GM12878 (cell line): ENCODE results near the gene IL10RA. TPM values are rescaled to one million over a fixed set of nuclear protein-coding genes. Genes with fewer than 3 reads are reported as not detected.

Experiments used
- ASH2L ChIP-seq: fragments of 300-600, 200-600 bp; sonication (generic); IDR thresholded peaks from 2 replicates; pipeline ENCODE4 v1.6.1; 2017; ENCODE audit warnings: low read depth, mild to moderate bottlenecking, borderline replicate concordance
- BACH1 ChIP-seq: fragments of 450-650 bp; IDR thresholded peaks from 2 replicates; pipeline ENCODE4 v1.6.1; 2017; ENCODE audit warnings: mild to moderate bottlenecking, borderline replicate concordance
- BCL11A ChIP-seq: IDR thresholded peaks from 2 replicates; pipeline ENCODE4 v1.6.1; 2011; ENCODE audit warnings: low read depth, low read length
- BMI1 ChIP-seq: fragments of 450-650 bp; IDR thresholded peaks from 2 replicates; pipeline ENCODE4 v1.6.1; 2016; ENCODE audit warnings: mild to moderate bottlenecking, moderate library complexity, borderline replicate concordance
- CREB1 ChIP-seq: IDR thresholded peaks from 2 replicates; pipeline ENCODE4 v1.6.1; 2012; ENCODE audit warnings: low read depth, mild to moderate bottlenecking, inconsistent platforms
- E4F1 ChIP-seq: fragments of 450-650 bp; IDR thresholded peaks from 2 replicates; pipeline ENCODE4 v1.6.1; 2018; ENCODE audit warnings: borderline replicate concordance, mild to moderate bottlenecking; ENCODE audit not compliant: partially characterized antibody
- ESRRA ChIP-seq: IDR thresholded peaks from 2 replicates; pipeline ENCODE4 v1.6.1; 2012; ENCODE audit warnings: mild to moderate bottlenecking, low read length, improper control_type of control experiment
- FOXK2 ChIP-seq: fragments of 450-650 bp; IDR thresholded peaks from 2 replicates; pipeline ENCODE4 v1.6.1; 2017; ENCODE audit warnings: mild to moderate bottlenecking, moderate library complexity
- KDM1A ChIP-seq: fragments of 200-600 bp; sonication (generic); IDR thresholded peaks from 2 replicates; pipeline ENCODE4 v1.6.1; 2016; ENCODE audit warnings: borderline replicate concordance
- MEF2B ChIP-seq: fragments of 450-650 bp; IDR thresholded peaks from 2 replicates; pipeline ENCODE4 v1.6.1; 2018; ENCODE audit warnings: mild to moderate bottlenecking, moderate library complexity; ENCODE audit not compliant: partially characterized antibody, poor library complexity, severe bottlenecking
- NFYA ChIP-seq: IDR thresholded peaks from 2 replicates; pipeline ENCODE4 v1.6.1; 2011; ENCODE audit warnings: low read depth, mild to moderate bottlenecking, low read length, improper control_type of control experiment, borderline replicate concordance
- NR2C1 ChIP-seq: fragments of 450-650 bp; IDR thresholded peaks from 2 replicates; pipeline ENCODE4 v1.6.1; 2017; ENCODE audit warnings: antibody characterized with exemption, mild to moderate bottlenecking, moderate library complexity
- NR2F1 ChIP-seq: fragments of 450-650 bp; conservative IDR thresholded peaks from 2 replicates; pipeline ENCODE4 v1.6.1; 2017; ENCODE audit warnings: mild to moderate bottlenecking
- PKNOX1 ChIP-seq: fragments of 450-650 bp; IDR thresholded peaks from 2 replicates; pipeline ENCODE4 v1.6.1; 2016; ENCODE audit warnings: mild to moderate bottlenecking
- RELB ChIP-seq: fragments of 450-650 bp; IDR thresholded peaks from 2 replicates; pipeline ENCODE4 v1.6.1; 2017; ENCODE audit warnings: low read depth, mild to moderate bottlenecking, moderate library complexity
- SMARCA5 ChIP-seq: fragments of 450-650 bp; IDR thresholded peaks from 2 replicates; pipeline ENCODE4 v1.6.1; 2017; ENCODE audit warnings: mild to moderate bottlenecking
- SPI1 ChIP-seq: IDR thresholded peaks from 2 replicates; pipeline ENCODE4 v1.6.1; 2011; ENCODE audit warnings: low read depth, mild to moderate bottlenecking, low read length, moderate library complexity, borderline replicate concordance; ENCODE audit not compliant: insufficient read depth
- SRF ChIP-seq, 2 experiments: IDR thresholded peaks; 2 replicates each; pipeline ENCODE4 v1.6.1; 2011; ENCODE audit warnings: low read depth in 2 of 2, low read length in 2 of 2, mild to moderate bottlenecking in 1 of 2, moderate library complexity in 1 of 2
- TBL1XR1 ChIP-seq: IDR thresholded peaks from 2 replicates; pipeline ENCODE4 v1.6.1; 2012; ENCODE audit warnings: low read depth, low read length, improper control_type of control experiment
- ZBED1 ChIP-seq: IDR thresholded peaks from 2 replicates; pipeline ENCODE4 v1.6.1; 2016; ENCODE audit warnings: borderline replicate concordance
- ZBTB4 ChIP-seq: fragments of 450-650 bp; formaldehyde crosslinking; IDR thresholded peaks from 2 replicates; pipeline ENCODE4 v1.4.0; 2022; ENCODE audit warnings: mild to moderate bottlenecking, moderate library complexity
- ZNF24 ChIP-seq: fragments of 450-650 bp; IDR thresholded peaks from 2 replicates; pipeline ENCODE4 v1.6.1; 2017; ENCODE audit warnings: antibody characterized with exemption, mild to moderate bottlenecking
- polyA plus RNA-seq, 11 experiments: library from polyadenylated mRNA; depleted of rRNA in 4 of 11; unstranded in 6 of 11; stranded (reverse) in 5 of 11; fragments of >200 nt; fragmentation: Nextera tagmentation in 4 of 11; fragmentation: Illumina TruSeq in 1 of 11; extraction: Ambion mirVana in 4 of 11; extraction: Trizol in 1 of 11; gene quantifications; 1 replicate in 1 of 11; 2 replicates in 10 of 11; pipeline versions ENCODE4 v1.2.1 to v1.2.3, GENCODE V29; 2011 to 2016; ENCODE audit warnings: inconsistent platforms in 2 of 11, missing spikeins in 2 of 11, low read depth in 1 of 11
- total RNA-seq, 4 experiments: library from RNA; depleted of rRNA in 3 of 4; stranded (reverse); fragments of >200 nt in 3 of 4; fragmentation: Illumina TruSeq in 1 of 4; extraction: Trizol in 1 of 4; gene quantifications; 2 replicates each; pipeline versions ENCODE4 v1.2.1 to v1.2.3, GENCODE V29; 2013 to 2021

Gene IL10RA
- total and polyA plus RNA-seq, 10 of the 15 experiments (the other 5 are each of a cell fraction or from before 2014, with no cell fraction given), result 0.77 to 45.9 (median 9.6) TPM

GRCh38 chr11:118010738-118011461 lies 24.7 kb downstream of the IL10RA start (continued):
- TF ChIP-seq PKNOX1, result peak; percentile 54
- TF ChIP-seq NR2C1, result 0 out of 2 replicates have a peak, but pooled peaks have one; percentile 11
- TF ChIP-seq ASH2L, result peak; percentile 94; the same call in 1 of the 2 replicates
- peak; percentile 89 for TF ChIP-seq NR2F1
- TF ChIP-seq MEF2B, result peak; percentile 90
- peak; percentile 90 for TF ChIP-seq CREB1
- TF ChIP-seq ZBED1, result 0 out of 2 replicates have a peak, but pooled peaks have one; percentile 85
- TF ChIP-seq BMI1, result peak; percentile 93
- TF ChIP-seq ZNF24, result peak; percentile 62
- peak; percentile 98 for TF ChIP-seq RELB
- peak in 1 of 2 experiments; percentile 93; a peak in 2 of 4 replicates for TF ChIP-seq SRF (IDR thresholded peaks at IDR 0.05; ENCODE audit: low read depth in 2 of 2, low read length in 2 of 2)
- TF ChIP-seq E4F1, result peak; percentile 40
- peak; percentile 100 for TF ChIP-seq SPI1
- peak; percentile 99 for TF ChIP-seq BACH1
- no peak for TF ChIP-seq NFYA
- peak; percentile 97 for TF ChIP-seq SMARCA5
- no peak for TF ChIP-seq ESRRA
- TF ChIP-seq KDM1A, result 0 out of 2 replicates have a peak, but pooled peaks have one; percentile 30
- TF ChIP-seq TBL1XR1, result peak; percentile 80; the same call in 1 of the 2 replicates
- TF ChIP-seq BCL11A, result peak; percentile 100
- TF ChIP-seq ZBTB4, result no peak
- no peak for TF ChIP-seq FOXK2
